ENCODE measurements around the gene BPGM.
"Not testable (repeated sequence)": the region's sequence is repeated elsewhere in the genome, so short reads cannot be mapped to it uniquely, and the experiment has no call there.

BPGM gene

GRCh38 chr7:134665045-134665444 lies 18.4 kb downstream of the BPGM start:
- DNase-seq (ENCODE audit: low spot score), result not testable (repeated sequence)

- DNase-seq (ENCODE audit: low spot score), result no peak
Observed at GRCh38 chr7:134667899-134668298, 21.2 kb downstream of the BPGM start.

GRCh38 chr7:134669388-134669787 lies 22.7 kb downstream of the BPGM start:
- DNase-seq (ENCODE audit: low spot score), result no peak

GRCh38 chr7:134669845-134670373 lies 23.3 kb downstream of the BPGM start:
- no peak for DNase-seq (ENCODE audit: low spot score)

GRCh38 chr7:134671609-134672008 lies 25.0 kb downstream of the BPGM start:
- no peak for DNase-seq (ENCODE audit: low spot score)

- DNase-seq (ENCODE audit: low spot score), result no peak
Observed at GRCh38 chr7:134674424-134674823, 27.8 kb downstream of the BPGM start.

- no peak for DNase-seq (ENCODE audit: low spot score)
Observed at GRCh38 chr7:134676743-134677142, 30.1 kb downstream of the BPGM start.

GRCh38 chr7:134678115-134678514 lies 31.5 kb downstream of the BPGM start:
- DNase-seq (ENCODE audit: low spot score), result no peak

GRCh38 chr7:134679006-134679405 lies 32.4 kb downstream of the BPGM start:
- DNase-seq (ENCODE audit: low spot score), result no peak

GRCh38 chr7:134684165-134684564 lies 37.5 kb downstream of the BPGM start:
- no peak for DNase-seq (ENCODE audit: low spot score)

GRCh38 chr7:134685250-134685649 lies 38.6 kb downstream of the BPGM start:
- DNase-seq (ENCODE audit: low spot score), result no peak

GRCh38 chr7:134686786-134687185 lies 40.1 kb downstream of the BPGM start:
- peak; percentile 41 for DNase-seq (ENCODE audit: low spot score)

GRCh38 chr7:134689550-134689949 lies 42.9 kb downstream of the BPGM start:
- not testable (repeated sequence) for DNase-seq (ENCODE audit: low spot score)

GRCh38 chr7:134690016-134690415 lies 43.4 kb downstream of the BPGM start:
- DNase-seq (ENCODE audit: low spot score), result peak; percentile 90

- DNase-seq (ENCODE audit: low spot score), result peak; percentile 96
Observed at GRCh38 chr7:134690614-134691504, 44.2 kb downstream of the BPGM start.

- DNase-seq (ENCODE audit: low spot score), result no peak
Observed at GRCh38 chr7:134691546-134692343, 45.1 kb downstream of the BPGM start.

- no peak for DNase-seq (ENCODE audit: low spot score)
Observed at GRCh38 chr7:134692344-134692705, 45.7 kb downstream of the BPGM start.

GRCh38 chr7:134693256-134693655 lies 46.6 kb downstream of the BPGM start:
- DNase-seq (ENCODE audit: low spot score), result no peak

GRCh38 chr7:134694299-134694698 lies 47.6 kb downstream of the BPGM start:
- DNase-seq (ENCODE audit: low spot score), result no peak

GRCh38 chr7:134694767-134695166 lies 48.1 kb downstream of the BPGM start:
- DNase-seq (ENCODE audit: low spot score), result no peak

GRCh38 chr7:134695321-134695860 lies 48.7 kb downstream of the BPGM start:
- DNase-seq (ENCODE audit: low spot score), result no peak

GRCh38 chr7:134696261-134696660 lies 49.6 kb downstream of the BPGM start:
- no peak for DNase-seq (ENCODE audit: low spot score)

Measured in pons (tissue), 1 donor.